Neural progenitor cell (in vitro differentiated cells): ENCODE measurements around the gene DCTN3. TPM values are rescaled to one million over a fixed set of nuclear protein-coding genes. Genes with fewer than 3 reads are reported as not detected.

Experiments used
- DNase-seq: peaks from one replicate; pipeline ENCODE4 v3.0.0-alpha.2; 2016; ENCODE audit warnings: low spot score
- H2AFZ ChIP-seq: fragments of 200-600 bp; sonication (generic); replicated peaks from 2 replicates; pipeline ENCODE4 v1.6.1; 2016; ENCODE audit warnings: antibody characterized with exemption
- H3F3A ChIP-seq: fragments of 200-600 bp; sonication (generic); 2 replicates; pipeline ENCODE4 v1.6.1; 2016; ENCODE audit warnings: antibody characterized with exemption, low read depth
- H3K27ac ChIP-seq: fragments of 200-600 bp; sonication (generic); 2 replicates; pipeline ENCODE4 v1.5.1; 2016; ENCODE audit warnings: mild to moderate bottlenecking
- H3K27me3 ChIP-seq: fragments of 200-600 bp; sonication (generic); 2 replicates; pipeline ENCODE4 v1.6.1; 2016; ENCODE audit warnings: mild to moderate bottlenecking, moderate library complexity
- H3K36me3 ChIP-seq: fragments of 200-600 bp; sonication (generic); 2 replicates; pipeline ENCODE4 v1.5.1; 2016
- H3K4me1 ChIP-seq: fragments of 200-600 bp; sonication (generic); 2 replicates; pipeline ENCODE4 v1.6.1; 2016; ENCODE audit warnings: mixed run types
- H3K4me2 ChIP-seq: fragments of 200-600 bp; sonication (generic); 2 replicates; pipeline ENCODE4 v1.6.1; 2016
- H3K4me3 ChIP-seq: fragments of 200-600 bp; sonication (generic); 2 replicates; pipeline ENCODE4 v1.5.1; 2016
- H3K79me2 ChIP-seq: fragments of 200-600 bp; sonication (generic); 2 replicates; pipeline ENCODE4 v1.6.1; 2016; ENCODE audit warnings: low read depth
- H3K9ac ChIP-seq: fragments of 200-600 bp; sonication (generic); 2 replicates; pipeline ENCODE4 v1.6.1; 2016
- H3K9me3 ChIP-seq: fragments of 200-600 bp; sonication (generic); 2 replicates; pipeline ENCODE4 v1.5.1; 2016; ENCODE audit warnings: low read depth
- H4K20me1 ChIP-seq: fragments of 200-600 bp; sonication (generic); 2 replicates; pipeline ENCODE4 v1.6.1; 2016; ENCODE audit warnings: low read depth
- H3K27ac Mint-ChIP-seq: 3 replicates; pipeline ENCODE4 v1.8.0; 2021; ENCODE audit warnings: mixed read lengths
- H3K27me3 Mint-ChIP-seq: 2 replicates; pipeline ENCODE4 v1.8.0; 2022; ENCODE audit warnings: low read depth, mild to moderate bottlenecking, inconsistent platforms, moderate library complexity, mixed read lengths; ENCODE audit not compliant: insufficient read depth
- H3K36me3 Mint-ChIP-seq: 3 replicates; pipeline ENCODE4 v1.8.0; 2021; ENCODE audit warnings: mixed read lengths
- H3K4me1 Mint-ChIP-seq: 3 replicates; pipeline ENCODE4 v1.8.0; 2021; ENCODE audit warnings: mixed read lengths
- H3K4me3 Mint-ChIP-seq: 3 replicates; pipeline ENCODE4 v1.8.0; 2021; ENCODE audit warnings: mild to moderate bottlenecking, moderate library complexity, mixed read lengths
- H3K9me3 Mint-ChIP-seq: 3 replicates; pipeline ENCODE4 v1.8.0; 2020; ENCODE audit warnings: mixed read lengths
- CTCF ChIP-seq: fragments of 200-600 bp; sonication (generic); IDR thresholded peaks from 2 replicates; pipeline ENCODE4 v1.5.1; 2017; ENCODE audit warnings: antibody characterized with exemption, mild to moderate bottlenecking
- EZH2 ChIP-seq: fragments of 200-600 bp; sonication (generic); IDR thresholded peaks from 2 replicates; pipeline ENCODE4 v1.6.1; 2017; ENCODE audit warnings: antibody characterized with exemption, mild to moderate bottlenecking, moderate library complexity
- EZH2phosphoT487 ChIP-seq: fragments of 200-600 bp; sonication (generic); IDR thresholded peaks from 2 replicates; pipeline ENCODE4 v1.6.1; 2017; ENCODE audit warnings: antibody characterized with exemption
- total RNA-seq: library from RNA; depleted of rRNA; stranded (reverse); fragments of >200 nt; gene quantifications from 2 replicates; pipeline ENCODE4 v1.2.3, GENCODE V29; 2015; ENCODE audit warnings: low replicate concordance

The DCTN3 gene
- total RNA-seq, 1 donor from 2014 or later = 45.6 TPM

- Histone ChIP-seq H4K20me1 (peaks cover 53% of the 10 kb centered on the region), H3K79me2 (peaks cover 5% of the 10 kb centered on the region), H3K27ac (no peak within 1 kb of the TSS), H3K9ac (no peak within 1 kb of the TSS), H3K36me3 (no peaks in the 10 kb centered on the region), H3K9me3 (no peaks in the 10 kb centered on the region), H3F3A (peaks cover 28% of the 10 kb centered on the region), H3K27me3 (peaks cover 100% of the 10 kb centered on the region), H3K4me3 (peak within 1 kb of the TSS; percentile 86), H2AFZ (peak within 1 kb of the TSS; percentile 72), H3K4me2 (peak within 1 kb of the TSS; percentile 84), H3K4me1 (peaks cover 40% of the 10 kb centered on the region)
- peak; percentile 88 for DNase-seq
- Mint-ChIP-seq H3K4me1 (peaks cover 67% of the 10 kb centered on the region), H3K27ac (peak within 1 kb of the TSS; percentile 86), H3K4me3 (peak within 1 kb of the TSS; percentile 92), H3K27me3 (peaks cover 28% of the 10 kb centered on the region), H3K9me3 (no peaks in the 10 kb centered on the region), H3K36me3 (no peaks in the 10 kb centered on the region)
- TF ChIP-seq EZH2 = no peak
- no peak for TF ChIP-seq CTCF
- TF ChIP-seq EZH2phosphoT487 = no peak
These were observed 30.5 kb downstream of the DCTN3 start, which contains the start of gene CNTFR for GRCh38 chr9:34589636-34590380. TSS of gene CNTFR (minus strand) at chr9:34589724. CDS start at chr9:34568981, 20,743 bp downstream.

- Mint-ChIP-seq H3K4me3 (peak overlapping the region; percentile 92), H3K36me3 (no peaks in the 10 kb centered on the region), H3K27ac (peak overlapping the region; percentile 43), H3K4me1 (peaks cover 74% of the 10 kb centered on the region), H3K27me3 (peaks cover 28% of the 10 kb centered on the region), H3K9me3 (no peaks in the 10 kb centered on the region)
- peaks cover 100% of the 10 kb centered on the region for H3K27me3 ChIP-seq
- peaks cover 28% of the 10 kb centered on the region for H3F3A ChIP-seq
- no peak overlapping the region for H3K9ac ChIP-seq
- H4K20me1 ChIP-seq = peaks cover 59% of the 10 kb centered on the region
- no peaks in the 10 kb centered on the region for H3K9me3 ChIP-seq
- peaks cover 46% of the 10 kb centered on the region for H3K4me1 ChIP-seq
- no peak overlapping the region for H3K27ac ChIP-seq
- TF ChIP-seq EZH2 = peak; percentile 20
- no peak for TF ChIP-seq EZH2phosphoT487
- H3K79me2 ChIP-seq = peaks cover 5% of the 10 kb centered on the region
- H3K36me3 ChIP-seq = no peaks in the 10 kb centered on the region
- H3K4me3 ChIP-seq = peak overlapping the region; percentile 86
- DNase-seq = peak; percentile 61
- H2AFZ ChIP-seq = no peak overlapping the region
- H3K4me2 ChIP-seq = peak overlapping the region; percentile 84
These were observed 31.3 kb downstream of the DCTN3 start for GRCh38 chr9:34588671-34589635.

- Histone ChIP-seq H3K4me3 (no peak overlapping the region), H3K36me3 (no peaks in the 10 kb centered on the region), H3K79me2 (peaks cover 5% of the 10 kb centered on the region), H4K20me1 (peaks cover 57% of the 10 kb centered on the region), H3K4me2 (no peak overlapping the region), H3K9me3 (no peaks in the 10 kb centered on the region), H3K4me1 (peaks cover 43% of the 10 kb centered on the region), H3F3A (peaks cover 23% of the 10 kb centered on the region), H3K27me3 (peaks cover 98% of the 10 kb centered on the region), H3K9ac (no peak overlapping the region), H3K27ac (no peak overlapping the region), H2AFZ (no peak overlapping the region)
- H3K27ac Mint-ChIP-seq = no peak overlapping the region
- TF ChIP-seq CTCF (no peak), EZH2 (no peak), EZH2phosphoT487 (no peak)
- peak overlapping the region; percentile 92 for H3K4me3 Mint-ChIP-seq
- H3K4me1 Mint-ChIP-seq = peaks cover 76% of the 10 kb centered on the region
- DNase-seq = no peak
- H3K27me3 Mint-ChIP-seq = peaks cover 16% of the 10 kb centered on the region
- no peaks in the 10 kb centered on the region for H3K36me3 Mint-ChIP-seq
- H3K9me3 Mint-ChIP-seq = no peaks in the 10 kb centered on the region
These were observed 33.0 kb downstream of the DCTN3 start for GRCh38 chr9:34587271-34587670.
